Measurements from ENCODE around the gene EPN2. TPM values are rescaled to one million over a fixed set of nuclear protein-coding genes. Genes with fewer than 3 reads are reported as not detected.

Gene EPN2
- total and polyA plus RNA-seq, 2 experiments from 2014 or later = 19.0 to 35.9 TPM

- TF ChIP-seq EZH2 (IDR thresholded peaks at IDR 0.05; ENCODE audit: borderline replicate concordance) (no peak), CTCF (IDR thresholded peaks at IDR 0.05; ENCODE audit: poor library complexity) (no peak), EZH2phosphoT487 (IDR thresholded peaks at IDR 0.05; ENCODE audit: low read depth, severe bottlenecking, unreplicated experiment) (no peak)
- Histone ChIP-seq H3K9me3 (ENCODE audit: low read depth) (no peaks in the 10 kb centered on the region), H3K79me2 (no peaks in the 10 kb centered on the region), H3K4me1 (ENCODE audit: insufficient read depth) (peaks cover 53% of the 10 kb centered on the region), H3K27me3 (no peaks in the 10 kb centered on the region), H2AFZ (no peak overlapping the region), H4K20me1 (ENCODE audit: insufficient read depth, poor library complexity, severe bottlenecking) (no peaks in the 10 kb centered on the region), H3K36me3 (replicated peaks; ENCODE audit: insufficient read depth, low read depth) (no peaks in the 10 kb centered on the region), H3K4me2 (no peak overlapping the region), H3K4me3 (no peak overlapping the region), H3K27ac (peak overlapping the region; percentile 79), H3K9me2 (replicated peaks; ENCODE audit: insufficient read depth) (no peaks in the 10 kb centered on the region)
- WGBS (ENCODE audit: low lambda C conversion rate, missing lambda C conversion rate) = 91% methylated on average over 13 of the region's 13 CpGs
- DNase-seq (ENCODE audit: low spot score) = no peak
Measured at GRCh38 chr17:19345486-19346350, 108.6 kb downstream of the EPN2 start.

- H3K4me1 ChIP-seq (ENCODE audit: insufficient read depth) = peaks cover 47% of the 10 kb centered on the region
Measured at GRCh38 chr17:19346351-19347255, 109.4 kb downstream of the EPN2 start.

More at GRCh38 chr17:19346351-19347255, 109.4 kb downstream of the EPN2 start:
- H3K36me3 ChIP-seq (replicated peaks; ENCODE audit: insufficient read depth, low read depth) = no peaks in the 10 kb centered on the region
- H3K79me2 ChIP-seq = no peaks in the 10 kb centered on the region
- H3K9me3 ChIP-seq (ENCODE audit: low read depth) = no peaks in the 10 kb centered on the region
- no peak overlapping the region for H2AFZ ChIP-seq
- WGBS (ENCODE audit: low lambda C conversion rate, missing lambda C conversion rate) = 65% methylated on average over 19 of the region's 19 CpGs
- no peaks in the 10 kb centered on the region for H3K9me2 ChIP-seq (replicated peaks; ENCODE audit: insufficient read depth)
- no peak overlapping the region for H3K4me2 ChIP-seq
- no peak overlapping the region for H3K4me3 ChIP-seq
- H3K27ac ChIP-seq = peak overlapping the region; percentile 79
- H3K27me3 ChIP-seq = no peaks in the 10 kb centered on the region
- TF ChIP-seq CTCF (IDR thresholded peaks at IDR 0.05; ENCODE audit: poor library complexity) (no peak), EZH2phosphoT487 (IDR thresholded peaks at IDR 0.05; ENCODE audit: low read depth, severe bottlenecking, unreplicated experiment) (no peak), EZH2 (IDR thresholded peaks at IDR 0.05; ENCODE audit: borderline replicate concordance) (no peak)
- DNase-seq (ENCODE audit: low spot score) = peak; percentile 84
- no peaks in the 10 kb centered on the region for H4K20me1 ChIP-seq (ENCODE audit: insufficient read depth, poor library complexity, severe bottlenecking)

Data from hepatocyte (in vitro differentiated cells).